ENCODE measurements around the gene SIM2. TPM values are rescaled to one million over a fixed set of nuclear protein-coding genes. Genes with fewer than 3 reads are reported as not detected.

The SIM2 gene
- total RNA-seq, 3 donors from 2014 or later (not counting 1 experiment from before 2014, with no cell fraction given): not detected

GRCh38 chr21:36678538-36678937 lies 20.4 kb upstream of the SIM2 start:
- Histone ChIP-seq H3K4me3 (ENCODE audit: low read length) (no peak overlapping the region), H3K27me3 (ENCODE audit: control insufficient read depth, insufficient read depth, low read length) (peaks cover 7% of the 10 kb centered on the region), H3K9me3 (ENCODE audit: control insufficient read depth, insufficient read depth, low read length) (peaks cover 9% of the 10 kb centered on the region), H3K36me3 (ENCODE audit: control insufficient read depth, insufficient read depth, low read length) (no peaks in the 10 kb centered on the region), H3K27ac (ENCODE audit: low read length) (no peak overlapping the region), H3K4me1 (ENCODE audit: control insufficient read depth, insufficient read depth, low read length) (no peaks in the 10 kb centered on the region)
- TF ChIP-seq, protein P1, sequence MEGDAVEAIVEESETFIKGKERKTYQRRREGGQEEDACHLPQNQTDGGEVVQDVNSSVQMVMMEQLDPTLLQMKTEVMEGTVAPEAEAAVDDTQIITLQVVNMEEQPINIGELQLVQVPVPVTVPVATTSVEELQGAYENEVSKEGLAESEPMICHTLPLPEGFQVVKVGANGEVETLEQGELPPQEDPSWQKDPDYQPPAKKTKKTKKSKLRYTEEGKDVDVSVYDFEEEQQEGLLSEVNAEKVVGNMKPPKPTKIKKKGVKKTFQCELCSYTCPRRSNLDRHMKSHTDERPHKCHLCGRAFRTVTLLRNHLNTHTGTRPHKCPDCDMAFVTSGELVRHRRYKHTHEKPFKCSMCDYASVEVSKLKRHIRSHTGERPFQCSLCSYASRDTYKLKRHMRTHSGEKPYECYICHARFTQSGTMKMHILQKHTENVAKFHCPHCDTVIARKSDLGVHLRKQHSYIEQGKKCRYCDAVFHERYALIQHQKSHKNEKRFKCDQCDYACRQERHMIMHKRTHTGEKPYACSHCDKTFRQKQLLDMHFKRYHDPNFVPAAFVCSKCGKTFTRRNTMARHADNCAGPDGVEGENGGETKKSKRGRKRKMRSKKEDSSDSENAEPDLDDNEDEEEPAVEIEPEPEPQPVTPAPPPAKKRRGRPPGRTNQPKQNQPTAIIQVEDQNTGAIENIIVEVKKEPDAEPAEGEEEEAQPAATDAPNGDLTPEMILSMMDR (IDR thresholded peaks at IDR 0.05): no peak
- peaks cover 36 to 81% of the 10 kb centered on the region in 2 donors for H3K27me3 Mint-ChIP-seq (ENCODE audit: low read depth in 2 of 2)
- peaks cover 6% of the 10 kb centered on the region for H3K36me3 Mint-ChIP-seq
- H3K9me3 Mint-ChIP-seq: peaks cover 2 to 5% of the 10 kb centered on the region in 2 donors
- intact Hi-C loops (cut with micrococcal nuclease): no loop called here
- DNase-seq (no peak), ATAC-seq (no peak)
- no peaks in the 10 kb centered on the region for H3K4me1 Mint-ChIP-seq
- 100% methylated on average over 2 of the region's 2 CpGs for WGBS (ENCODE audit: insufficient coverage)
- H3K27ac Mint-ChIP-seq: no peak overlapping the region
- no peak overlapping the region for H3K4me3 Mint-ChIP-seq

- Mint-ChIP-seq H3K9me3 (peaks cover 2 to 5% of the 10 kb centered on the region in 2 donors), H3K27me3 (ENCODE audit: low read depth in 2 of 2) (peaks cover 52 to 85% of the 10 kb centered on the region in 2 donors), H3K4me3 (no peak overlapping the region), H3K27ac (no peak overlapping the region), H3K36me3 (peaks cover 6% of the 10 kb centered on the region), H3K4me1 (no peaks in the 10 kb centered on the region)
- no peaks in the 10 kb centered on the region for H3K36me3 ChIP-seq (ENCODE audit: control insufficient read depth, insufficient read depth, low read length)
- no peak overlapping the region for H3K27ac ChIP-seq (ENCODE audit: low read length)
- TF ChIP-seq, protein P1 (IDR thresholded peaks at IDR 0.05): no peak
- no peak for ATAC-seq
- H3K4me1 ChIP-seq (ENCODE audit: control insufficient read depth, insufficient read depth, low read length): no peaks in the 10 kb centered on the region
- peaks cover 14% of the 10 kb centered on the region for H3K27me3 ChIP-seq (ENCODE audit: control insufficient read depth, insufficient read depth, low read length)
- DNase-seq: no peak
- H3K9me3 ChIP-seq (ENCODE audit: control insufficient read depth, insufficient read depth, low read length): peaks cover 9% of the 10 kb centered on the region
- WGBS (ENCODE audit: insufficient coverage): 100% methylated on average over 1 of the region's 2 CpGs
- intact Hi-C loops (cut with micrococcal nuclease): no loop called here
- no peak overlapping the region for H3K4me3 ChIP-seq (ENCODE audit: low read length)
These were observed 17.7 kb upstream of the SIM2 start for GRCh38 chr21:36681117-36681631.

DNA sequence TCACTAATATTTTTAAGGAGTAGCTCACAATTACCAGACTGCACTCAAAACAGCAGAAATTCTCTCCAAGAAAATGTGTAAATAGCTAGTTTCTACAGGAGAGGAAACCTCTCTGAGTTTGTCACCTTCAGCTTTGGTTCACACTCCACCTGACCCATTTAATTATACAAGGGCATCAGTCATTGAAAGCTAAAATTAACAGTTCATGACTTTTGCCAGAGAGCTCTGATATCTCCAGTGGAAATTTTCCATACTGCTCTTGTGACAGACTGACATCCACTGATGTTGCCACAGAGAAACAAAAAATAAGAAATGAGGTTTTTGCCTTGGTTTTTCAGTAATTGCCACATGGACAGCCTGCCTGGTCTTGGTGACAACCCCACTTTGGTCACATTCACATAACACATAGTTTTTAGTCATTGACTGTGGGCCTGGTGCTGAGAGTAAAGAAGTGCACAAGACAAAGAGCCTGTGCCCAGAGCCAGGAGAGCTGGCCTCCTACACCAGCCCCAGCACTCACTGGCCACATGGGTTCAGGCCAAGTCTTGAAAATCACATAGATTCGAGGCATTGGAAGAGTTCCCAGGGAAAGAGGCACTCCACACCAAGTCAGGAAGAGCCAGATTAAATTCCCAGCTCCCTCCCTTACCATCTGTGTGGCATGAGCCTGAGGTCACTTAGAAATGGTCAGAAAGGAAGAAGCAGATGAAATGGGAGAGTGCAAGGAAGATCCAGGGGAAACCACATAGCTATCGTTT lies 13.8 kb upstream of the SIM2 start:
- peaks cover 2 to 4% of the 10 kb centered on the region in 2 donors for H3K9me3 Mint-ChIP-seq
- intact Hi-C loops (cut with micrococcal nuclease): no loop called here
- H3K27ac ChIP-seq (ENCODE audit: low read length): no peak overlapping the region
- WGBS (ENCODE audit: insufficient coverage): 40% methylated on average over 1 of the region's 2 CpGs
- peaks cover 3% of the 10 kb centered on the region for H3K36me3 Mint-ChIP-seq
- peaks cover 9% of the 10 kb centered on the region for H3K9me3 ChIP-seq (ENCODE audit: control insufficient read depth, insufficient read depth, low read length)
- peaks cover 38 to 60% of the 10 kb centered on the region in 2 donors for H3K27me3 Mint-ChIP-seq (ENCODE audit: low read depth in 2 of 2)
- DNase-seq (no peak), ATAC-seq (no peak)
- H3K4me3 Mint-ChIP-seq: no peak overlapping the region
- no peaks in the 10 kb centered on the region for H3K4me1 Mint-ChIP-seq
- H3K4me1 ChIP-seq (ENCODE audit: control insufficient read depth, insufficient read depth, low read length): no peaks in the 10 kb centered on the region
- no peak overlapping the region for H3K4me3 ChIP-seq (ENCODE audit: low read length)
- TF ChIP-seq, protein P1 (IDR thresholded peaks at IDR 0.05): no peak
- peaks cover 21% of the 10 kb centered on the region for H3K27me3 ChIP-seq (ENCODE audit: control insufficient read depth, insufficient read depth, low read length)
- H3K27ac Mint-ChIP-seq: no peak overlapping the region
- no peaks in the 10 kb centered on the region for H3K36me3 ChIP-seq (ENCODE audit: control insufficient read depth, insufficient read depth, low read length)
